ENCODE measurements around the gene NFS1.

Gene NFS1

GRCh38 chr20:35636095-35636494 is 63.1 kb downstream of the NFS1 start:
- FAIRE-seq: no peak

- FAIRE-seq: no peak
These were observed 63.5 kb downstream of the NFS1 start for GRCh38 chr20:35635652-35636051.

GRCh38 chr20:35632539-35633115 is 66.5 kb downstream of the NFS1 start:
- no peak for FAIRE-seq

GRCh38 chr20:35630636-35631035 is 68.5 kb downstream of the NFS1 start:
- no peak for FAIRE-seq

GRCh38 chr20:35629427-35630145 is 69.6 kb downstream of the NFS1 start:
- no peak for FAIRE-seq

GRCh38 chr20:35627121-35627520 is 72.0 kb downstream of the NFS1 start:
- no peak for FAIRE-seq

- FAIRE-seq: no peak
These were observed 72.7 kb downstream of the NFS1 start for GRCh38 chr20:35626386-35627001.

- FAIRE-seq: no peak
These were observed 73.4 kb downstream of the NFS1 start for GRCh38 chr20:35625584-35626385.

GRCh38 chr20:35621560-35621946 is 77.6 kb downstream of the NFS1 start:
- FAIRE-seq: no peak

- no peak for FAIRE-seq
These were observed 78.2 kb downstream of the NFS1 start for GRCh38 chr20:35620818-35621559.

GRCh38 chr20:35619196-35620095 is 79.7 kb downstream of the NFS1 start:
- FAIRE-seq: no peak

GRCh38 chr20:35618263-35619131 is 80.7 kb downstream of the NFS1 start:
- no peak for FAIRE-seq
